Left lung (tissue), 10 donors: Measurements from ENCODE around the gene TTC39C. TPM values are rescaled to one million over a fixed set of nuclear protein-coding genes. Genes with fewer than 3 reads are reported as not detected.

ENCODE experiments used
- ATAC-seq: fragments of 200-7000 bp; cut with Tn5 transposase; one replicate; pipeline ENCODE4 v1.9.1; 2020; ENCODE audit warnings: moderate library complexity
- DNase-seq, 4 donors: peaks; one replicate each; pipeline ENCODE4 v3.0.0-alpha.2; 2013 to 2020
- H3K27ac ChIP-seq, 2 donors: fragments of 200-600 bp; sonication (generic) in 1 of 2; one replicate each; pipeline versions ENCODE4 v1.5.0 to v1.8.0; 2020 to 2021
- H3K27me3 ChIP-seq, 2 donors: fragments of 200-600 bp; sonication (generic) in 1 of 2; one replicate each; pipeline versions ENCODE4 v1.5.0 to v1.8.0; 2020 to 2021
- H3K36me3 ChIP-seq, 2 donors: fragments of 200-600 bp; sonication (generic) in 1 of 2; one replicate each; pipeline versions ENCODE4 v1.5.0 to v1.8.0; 2020 to 2021
- H3K4me1 ChIP-seq, 2 donors: fragments of 200-600 bp; one replicate each; pipeline ENCODE4 v1.8.0; 2021
- H3K4me3 ChIP-seq, 2 donors: fragments of 200-600 bp; sonication (generic) in 1 of 2; one replicate each; pipeline versions ENCODE4 v1.5.0 to v1.8.0; 2020 to 2021; ENCODE audit warnings: mild to moderate bottlenecking in 1 of 2
- H3K9me3 ChIP-seq, 2 donors: fragments of 200-600 bp; sonication (generic) in 1 of 2; one replicate each; pipeline versions ENCODE4 v1.5.0 to v1.8.0; 2020 to 2021
- intact Hi-C, 2 donors: fragments of 100-400 bp; cut with DNase I; formaldehyde crosslinking; loops; one replicate each; pipeline versions ENCODE4 v1.11.2 to v1.14.2; 2022
- polyA plus RNA-seq, 6 donors: library from polyadenylated mRNA; unstranded; fragments of 120-200 nt; gene quantifications; one replicate each; pipeline ENCODE4 v1.2.1, GENCODE V29; 2013; ENCODE audit not compliant: insufficient read length in 6 of 6
- total RNA-seq, 2 donors: library from RNA; stranded (reverse); fragmentation: NEBNext Ultra II Directional; extraction: Animal tissue kit (Norgen Biotek cat#: 25700); gene quantifications; one replicate each; pipeline ENCODE4 v1.2.1, GENCODE V29; 2021
- TF ChIP-seq, protein P1 (sequence below), 2 donors: fragments of 200-600 bp; sonication (generic) in 1 of 2; IDR thresholded peaks; one replicate each; pipeline versions ENCODE4 v1.5.0 to v1.8.0; 2021; ENCODE audit warnings: antibody characterized with exemption in 2 of 2
- donor health status: DM: no; HTN: yes; CAD: no.
- donor health status: DM: no; HTN: no; CAD: no.

Gene TTC39C
- total and polyA plus RNA-seq, 8 donors: 12.0 to 19.3 (median 15.1) TPM

DNA sequence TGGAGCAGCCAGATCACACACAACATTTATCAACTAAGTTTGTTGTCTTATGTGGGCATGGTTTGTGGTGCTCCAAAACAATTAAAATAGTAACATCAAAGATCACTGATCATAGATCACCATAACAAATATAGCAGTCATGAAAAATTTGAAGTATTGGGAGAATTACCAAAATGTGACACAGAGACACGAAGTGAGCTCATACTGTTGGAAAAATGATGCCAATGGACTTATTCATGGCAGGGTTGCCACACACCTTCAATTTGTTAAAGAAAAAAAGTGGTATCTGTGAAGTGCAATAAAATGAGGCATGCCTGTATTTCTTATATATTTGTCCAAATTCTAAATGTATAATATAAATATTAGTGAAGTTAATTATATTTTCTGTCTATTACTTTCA lies 81.4 kb downstream of the TTC39C start:
- no peak for DNase-seq
- H3K27me3 ChIP-seq: no peaks in the 10 kb centered on the region
- peaks cover 0 to 15% of the 10 kb centered on the region in 2 donors for H3K9me3 ChIP-seq
- H3K36me3 ChIP-seq: peaks cover 0 to 17% of the 10 kb centered on the region in 2 donors
- no peaks in the 10 kb centered on the region for H3K4me1 ChIP-seq
- TF ChIP-seq, protein P1, sequence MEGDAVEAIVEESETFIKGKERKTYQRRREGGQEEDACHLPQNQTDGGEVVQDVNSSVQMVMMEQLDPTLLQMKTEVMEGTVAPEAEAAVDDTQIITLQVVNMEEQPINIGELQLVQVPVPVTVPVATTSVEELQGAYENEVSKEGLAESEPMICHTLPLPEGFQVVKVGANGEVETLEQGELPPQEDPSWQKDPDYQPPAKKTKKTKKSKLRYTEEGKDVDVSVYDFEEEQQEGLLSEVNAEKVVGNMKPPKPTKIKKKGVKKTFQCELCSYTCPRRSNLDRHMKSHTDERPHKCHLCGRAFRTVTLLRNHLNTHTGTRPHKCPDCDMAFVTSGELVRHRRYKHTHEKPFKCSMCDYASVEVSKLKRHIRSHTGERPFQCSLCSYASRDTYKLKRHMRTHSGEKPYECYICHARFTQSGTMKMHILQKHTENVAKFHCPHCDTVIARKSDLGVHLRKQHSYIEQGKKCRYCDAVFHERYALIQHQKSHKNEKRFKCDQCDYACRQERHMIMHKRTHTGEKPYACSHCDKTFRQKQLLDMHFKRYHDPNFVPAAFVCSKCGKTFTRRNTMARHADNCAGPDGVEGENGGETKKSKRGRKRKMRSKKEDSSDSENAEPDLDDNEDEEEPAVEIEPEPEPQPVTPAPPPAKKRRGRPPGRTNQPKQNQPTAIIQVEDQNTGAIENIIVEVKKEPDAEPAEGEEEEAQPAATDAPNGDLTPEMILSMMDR (IDR thresholded peaks at IDR 0.05): no peak
- intact Hi-C loops: no loop called here
- H3K4me3 ChIP-seq: no peak overlapping the region
- no peak overlapping the region for H3K27ac ChIP-seq
- ATAC-seq: no peak

DNA sequence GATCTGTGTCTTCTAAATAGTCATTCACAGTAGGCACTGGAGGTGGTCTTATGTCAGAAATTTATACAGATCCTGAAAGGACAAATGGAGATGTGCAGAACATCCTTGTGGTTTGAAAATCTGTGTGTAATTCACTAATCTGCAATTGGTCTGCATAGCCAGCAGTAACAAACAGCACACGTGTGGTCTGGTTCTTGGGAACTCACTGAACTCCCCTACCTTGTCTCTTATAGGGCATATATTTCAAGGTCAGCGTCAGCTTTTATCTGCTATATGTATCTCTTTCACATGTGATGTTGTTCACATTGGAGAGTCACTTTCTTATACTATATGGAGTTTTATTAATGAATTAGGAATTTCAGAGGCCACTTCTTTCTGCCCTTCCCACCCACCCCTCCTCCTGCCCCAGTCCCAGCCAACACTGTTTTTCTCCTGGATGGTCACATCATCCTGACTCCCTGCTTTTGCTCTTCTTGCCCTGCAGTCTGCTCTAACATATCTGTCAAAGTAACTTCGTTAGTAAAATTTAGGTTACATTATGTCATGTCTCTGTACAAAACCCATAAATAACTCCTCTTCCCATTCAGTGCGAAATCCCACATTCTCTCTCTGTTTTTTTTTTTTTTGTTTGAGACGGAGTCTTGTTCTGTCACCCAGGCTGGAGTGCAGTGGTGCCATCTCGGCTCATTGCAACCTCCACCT lies 88.9 kb downstream of the TTC39C start:
- Histone ChIP-seq H3K4me1 (no peaks in the 10 kb centered on the region), H3K27ac (no peak overlapping the region), H3K36me3 (no peaks in the 10 kb centered on the region), H3K4me3 (no peak overlapping the region), H3K27me3 (no peaks in the 10 kb centered on the region), H3K9me3 (no peaks in the 10 kb centered on the region)
- no peak for ATAC-seq
- intact Hi-C loops: no loop called here
- DNase-seq: no peak
- TF ChIP-seq, protein P1 (IDR thresholded peaks at IDR 0.05): no peak

DNA sequence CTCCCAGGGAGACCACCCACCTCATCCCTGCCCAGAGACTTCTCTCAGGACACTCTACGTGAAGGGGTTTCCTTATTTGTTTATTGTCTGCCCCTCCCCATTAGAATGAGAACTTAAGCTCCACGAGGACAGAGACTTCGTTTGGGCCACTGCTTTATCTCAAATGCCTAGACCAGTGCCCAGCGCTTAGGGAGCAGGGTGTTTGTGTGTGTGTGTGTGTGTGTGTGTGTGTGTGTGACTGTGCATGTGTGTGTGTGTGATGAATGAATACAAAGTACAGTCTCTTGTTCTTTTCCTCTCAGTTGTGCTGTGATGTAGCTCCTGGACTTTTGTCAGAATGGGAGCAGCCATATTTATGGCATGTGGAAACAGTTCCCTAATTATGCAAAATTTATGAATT lies 89.9 kb downstream of the TTC39C start:
- TF ChIP-seq, protein P1 (IDR thresholded peaks at IDR 0.05): no peak
- DNase-seq: no peak

DNA sequence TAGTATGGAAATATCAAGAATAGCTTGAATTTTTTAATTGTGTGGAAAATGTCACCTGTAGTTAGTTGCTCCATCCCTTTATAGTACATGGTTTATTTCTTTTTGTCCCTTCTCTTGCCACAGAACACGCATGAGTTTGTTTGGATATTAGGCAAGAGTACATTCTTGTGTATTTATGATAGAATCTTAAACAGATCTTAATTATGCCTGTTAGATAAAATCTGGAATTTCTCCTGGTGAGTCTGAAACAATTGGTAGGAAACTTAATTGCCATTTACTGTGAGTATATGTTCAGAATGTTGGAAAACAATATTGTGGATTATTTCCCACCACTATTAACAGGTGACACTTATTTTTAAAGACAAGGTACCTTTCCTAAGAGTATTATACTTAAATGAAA lies 94.1 kb downstream of the TTC39C start:
- H3K9me3 ChIP-seq: no peaks in the 10 kb centered on the region
- TF ChIP-seq, protein P1 (IDR thresholded peaks at IDR 0.05): no peak
- intact Hi-C loops: no loop called here
- H3K36me3 ChIP-seq: peaks cover 0 to 6% of the 10 kb centered on the region in 2 donors
- H3K27ac ChIP-seq: no peak overlapping the region
- ATAC-seq (no peak), DNase-seq (no peak)
- no peaks in the 10 kb centered on the region for H3K4me1 ChIP-seq
- H3K27me3 ChIP-seq: no peaks in the 10 kb centered on the region
- H3K4me3 ChIP-seq: no peak overlapping the region

More for the DNA sequence above, 89.9 kb downstream of the TTC39C start:
- Histone ChIP-seq H3K27ac (no peak overlapping the region), H3K4me3 (no peak overlapping the region), H3K36me3 (no peaks in the 10 kb centered on the region), H3K27me3 (no peaks in the 10 kb centered on the region), H3K9me3 (no peaks in the 10 kb centered on the region), H3K4me1 (no peaks in the 10 kb centered on the region)
- ATAC-seq: no peak
- intact Hi-C loops: no loop called here

DNA sequence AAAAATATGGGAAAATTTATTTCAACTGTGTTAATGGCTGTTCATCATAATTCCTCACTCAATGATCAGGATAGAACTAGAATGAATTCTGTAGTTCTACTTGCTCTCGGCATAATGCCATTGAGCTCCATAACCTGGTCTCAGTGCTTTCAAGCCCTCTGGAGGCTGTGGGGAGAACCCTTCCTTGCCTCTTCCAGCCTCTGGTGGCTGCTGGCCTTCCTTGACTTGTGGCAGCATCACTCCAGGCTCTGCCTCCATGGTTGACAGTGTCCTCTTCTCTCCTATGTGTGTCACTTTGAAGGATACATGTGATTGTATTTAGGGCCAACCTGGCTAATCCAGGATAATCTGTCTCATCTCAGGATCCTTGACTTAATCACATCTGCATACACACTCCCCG lies 97.4 kb downstream of the TTC39C start:
- H3K9me3 ChIP-seq: no peaks in the 10 kb centered on the region
- intact Hi-C loops: no loop called here

More for the DNA sequence above, 97.4 kb downstream of the TTC39C start:
- TF ChIP-seq, protein P1 (IDR thresholded peaks at IDR 0.05): no peak
- no peak for DNase-seq
- H3K36me3 ChIP-seq: peaks cover 0 to 9% of the 10 kb centered on the region in 2 donors
- H3K27me3 ChIP-seq: no peaks in the 10 kb centered on the region
- H3K4me3 ChIP-seq: no peak overlapping the region
- no peak for ATAC-seq
- peaks cover 0 to 11% of the 10 kb centered on the region in 2 donors for H3K4me1 ChIP-seq
- no peak overlapping the region for H3K27ac ChIP-seq
